ENCODE results near the gene AHR. TPM values are rescaled to one million over a fixed set of nuclear protein-coding genes. Genes with fewer than 3 reads are reported as not detected.

AHR gene
- total RNA-seq, 1 donor from 2014 or later: 12.1 TPM

DNA sequence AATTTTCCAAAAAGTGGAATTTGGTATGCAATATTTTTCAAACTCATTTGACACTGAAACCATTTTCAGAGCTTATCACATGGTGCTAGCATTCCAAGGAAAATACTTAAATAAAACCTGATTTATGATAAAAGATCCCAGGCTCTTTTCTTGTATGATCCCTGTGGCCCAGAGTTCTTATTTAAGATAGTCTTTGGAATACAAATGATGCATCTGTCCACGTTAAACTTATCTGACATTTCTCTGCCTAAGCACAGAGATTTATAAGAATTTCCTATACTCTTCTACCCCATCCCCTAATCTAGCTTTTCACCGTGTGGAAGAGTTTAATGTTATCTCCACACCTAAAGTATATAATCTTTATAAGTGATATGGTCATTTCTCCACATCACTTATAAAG lies 66.2 kb downstream of the AHR start:
- no peak overlapping the region for H3K4me3 Mint-ChIP-seq
- H3K27ac Mint-ChIP-seq (ENCODE audit: unreplicated experiment): no peak overlapping the region
- no peaks in the 10 kb centered on the region for H3K27me3 Mint-ChIP-seq (ENCODE audit: low read depth)
- H3K4me1 Mint-ChIP-seq: no peaks in the 10 kb centered on the region
- TF ChIP-seq, protein P1, sequence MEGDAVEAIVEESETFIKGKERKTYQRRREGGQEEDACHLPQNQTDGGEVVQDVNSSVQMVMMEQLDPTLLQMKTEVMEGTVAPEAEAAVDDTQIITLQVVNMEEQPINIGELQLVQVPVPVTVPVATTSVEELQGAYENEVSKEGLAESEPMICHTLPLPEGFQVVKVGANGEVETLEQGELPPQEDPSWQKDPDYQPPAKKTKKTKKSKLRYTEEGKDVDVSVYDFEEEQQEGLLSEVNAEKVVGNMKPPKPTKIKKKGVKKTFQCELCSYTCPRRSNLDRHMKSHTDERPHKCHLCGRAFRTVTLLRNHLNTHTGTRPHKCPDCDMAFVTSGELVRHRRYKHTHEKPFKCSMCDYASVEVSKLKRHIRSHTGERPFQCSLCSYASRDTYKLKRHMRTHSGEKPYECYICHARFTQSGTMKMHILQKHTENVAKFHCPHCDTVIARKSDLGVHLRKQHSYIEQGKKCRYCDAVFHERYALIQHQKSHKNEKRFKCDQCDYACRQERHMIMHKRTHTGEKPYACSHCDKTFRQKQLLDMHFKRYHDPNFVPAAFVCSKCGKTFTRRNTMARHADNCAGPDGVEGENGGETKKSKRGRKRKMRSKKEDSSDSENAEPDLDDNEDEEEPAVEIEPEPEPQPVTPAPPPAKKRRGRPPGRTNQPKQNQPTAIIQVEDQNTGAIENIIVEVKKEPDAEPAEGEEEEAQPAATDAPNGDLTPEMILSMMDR (conservative IDR thresholded peaks at IDR 0.05): no peak
- no peak for DNase-seq (ENCODE audit: low read depth, low spot score)
- peaks cover 3% of the 10 kb centered on the region for H3K36me3 Mint-ChIP-seq (ENCODE audit: low read depth)
- H3K9me3 Mint-ChIP-seq: peaks cover 10% of the 10 kb centered on the region

DNA sequence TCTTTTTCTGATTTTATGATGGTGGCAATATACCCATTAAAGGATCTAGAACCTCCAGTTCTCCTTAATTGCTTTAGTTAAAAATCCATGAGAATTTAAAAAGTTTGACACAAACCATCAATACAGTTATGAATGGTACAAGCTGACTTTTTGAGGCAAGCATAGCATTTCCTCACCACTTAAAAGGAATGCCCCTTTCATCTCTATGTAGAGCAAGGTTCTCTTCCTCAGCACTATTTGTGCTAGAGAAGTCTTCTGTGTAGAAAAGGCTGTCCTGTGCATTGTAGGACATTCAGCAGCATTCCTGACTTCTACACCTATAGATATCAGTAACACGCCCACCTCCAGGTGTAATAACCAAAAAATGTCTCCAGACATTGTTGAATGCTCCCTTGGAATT lies 67.3 kb downstream of the AHR start:
- Mint-ChIP-seq H3K27ac (ENCODE audit: unreplicated experiment) (no peak overlapping the region), H3K27me3 (ENCODE audit: low read depth) (no peaks in the 10 kb centered on the region), H3K36me3 (ENCODE audit: low read depth) (peaks cover 3% of the 10 kb centered on the region), H3K4me3 (no peak overlapping the region), H3K9me3 (peaks cover 6% of the 10 kb centered on the region), H3K4me1 (no peaks in the 10 kb centered on the region)
- DNase-seq (ENCODE audit: low read depth, low spot score): no peak
- TF ChIP-seq, protein P1 (conservative IDR thresholded peaks at IDR 0.05): no peak

DNA sequence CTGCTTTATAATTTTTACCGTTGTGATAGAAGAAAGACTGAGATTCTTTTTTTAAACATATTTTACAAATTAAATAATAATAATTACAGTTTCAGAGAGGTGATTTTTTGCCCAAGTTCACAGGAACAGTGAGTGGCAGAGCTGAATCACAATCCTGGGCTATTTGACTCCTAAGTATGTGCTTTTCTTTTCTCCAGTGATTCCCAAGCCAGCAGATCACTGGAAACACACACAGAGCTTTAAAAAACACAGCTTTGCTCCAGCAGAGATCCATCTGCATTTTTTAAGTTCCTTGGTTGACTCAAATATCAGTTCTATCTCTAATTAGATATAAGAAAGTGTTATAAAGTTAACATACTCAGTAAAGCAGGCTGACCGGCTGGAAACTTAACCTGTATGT lies 69.0 kb downstream of the AHR start:
- no peaks in the 10 kb centered on the region for H3K9me3 Mint-ChIP-seq

DNA sequence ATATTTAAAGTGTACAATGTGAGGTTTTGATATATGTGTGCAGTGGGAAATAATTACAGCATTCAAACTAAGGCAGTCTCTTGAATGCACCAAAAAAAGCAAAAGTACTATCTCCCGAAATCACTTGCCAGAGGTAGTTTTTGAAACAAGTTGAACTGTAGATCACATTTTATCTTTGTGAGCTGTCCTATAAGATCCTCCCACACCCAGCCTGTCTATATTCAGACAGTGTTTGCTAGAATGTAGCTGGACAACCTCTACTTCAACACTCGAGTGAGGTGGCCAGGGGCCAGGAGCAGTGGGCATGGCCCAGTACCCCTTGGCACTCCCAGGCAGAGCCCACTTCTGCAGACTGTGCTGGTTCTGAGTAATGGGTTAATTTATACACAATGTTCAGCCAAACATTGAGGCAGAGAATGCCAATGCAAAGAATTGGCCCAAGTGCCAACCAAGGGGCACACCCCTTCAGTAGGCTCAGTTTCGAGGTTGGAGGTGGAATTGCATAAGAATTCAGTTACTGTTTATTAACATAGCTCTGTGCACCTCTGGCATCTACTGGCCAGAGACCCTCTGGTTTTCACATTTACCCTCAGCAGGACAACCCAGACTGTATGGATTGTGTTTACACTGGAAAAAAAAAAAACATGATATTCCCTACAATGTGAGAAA lies 70.5 kb downstream of the AHR start:
- TF ChIP-seq, protein P1 (conservative IDR thresholded peaks at IDR 0.05): no peak
- no peaks in the 10 kb centered on the region for H3K36me3 Mint-ChIP-seq (ENCODE audit: low read depth)
- no peaks in the 10 kb centered on the region for H3K27me3 Mint-ChIP-seq (ENCODE audit: low read depth)
- no peak for DNase-seq (ENCODE audit: low read depth, low spot score)
- no peak overlapping the region for H3K4me3 Mint-ChIP-seq
- no peak overlapping the region for H3K27ac Mint-ChIP-seq (ENCODE audit: unreplicated experiment)
- no peaks in the 10 kb centered on the region for H3K4me1 Mint-ChIP-seq
- H3K9me3 Mint-ChIP-seq: no peaks in the 10 kb centered on the region

More for the DNA sequence above, 69.0 kb downstream of the AHR start:
- no peak overlapping the region for H3K27ac Mint-ChIP-seq (ENCODE audit: unreplicated experiment)
- no peak for DNase-seq (ENCODE audit: low read depth, low spot score)
- no peaks in the 10 kb centered on the region for H3K4me1 Mint-ChIP-seq
- H3K27me3 Mint-ChIP-seq (ENCODE audit: low read depth): no peaks in the 10 kb centered on the region
- H3K36me3 Mint-ChIP-seq (ENCODE audit: low read depth): no peaks in the 10 kb centered on the region
- TF ChIP-seq, protein P1 (conservative IDR thresholded peaks at IDR 0.05): no peak
- no peak overlapping the region for H3K4me3 Mint-ChIP-seq

DNA sequence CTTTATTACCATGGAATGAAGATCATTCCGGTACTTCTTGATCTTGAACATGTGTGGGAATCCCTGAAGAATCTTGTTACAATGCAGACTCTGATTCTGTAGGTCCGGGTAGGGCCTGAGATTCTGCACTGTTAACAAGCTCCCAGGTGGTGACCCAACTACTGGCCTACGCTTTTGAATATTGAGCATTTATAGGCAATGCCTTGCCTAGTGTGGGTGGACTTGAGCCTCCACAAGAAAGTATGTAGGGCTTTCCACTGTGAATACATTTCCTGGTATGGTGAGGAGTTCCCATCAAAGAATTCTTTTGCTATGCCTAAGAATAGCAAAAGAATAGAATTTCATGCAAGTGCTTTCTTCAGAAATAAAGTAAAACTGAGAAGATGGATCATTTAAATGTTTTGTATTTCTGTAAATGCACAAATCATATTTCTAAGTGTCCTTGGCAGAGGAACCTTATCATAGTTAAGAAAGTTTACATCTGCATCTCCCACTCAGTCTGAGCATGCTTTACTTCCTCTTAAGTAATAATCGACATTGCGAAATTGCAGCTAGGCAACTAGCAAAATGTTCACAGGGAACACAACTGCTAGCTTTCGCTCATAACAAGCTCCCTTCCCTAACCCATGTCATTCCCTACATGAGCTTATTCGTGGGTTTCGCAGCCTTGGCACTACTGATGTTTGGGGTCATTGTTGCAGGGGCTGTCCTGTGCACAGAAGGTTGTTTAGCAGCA lies 71.4 kb downstream of the AHR start:
- H3K27ac Mint-ChIP-seq (ENCODE audit: unreplicated experiment): no peak overlapping the region
- DNase-seq (ENCODE audit: low read depth, low spot score): no peak
- H3K4me3 Mint-ChIP-seq: no peak overlapping the region
- no peaks in the 10 kb centered on the region for H3K9me3 Mint-ChIP-seq
- TF ChIP-seq, protein P1 (conservative IDR thresholded peaks at IDR 0.05): no peak
- H3K4me1 Mint-ChIP-seq: no peaks in the 10 kb centered on the region
- no peaks in the 10 kb centered on the region for H3K36me3 Mint-ChIP-seq (ENCODE audit: low read depth)
- H3K27me3 Mint-ChIP-seq (ENCODE audit: low read depth): no peaks in the 10 kb centered on the region
